OCI-LY7 (cell line): Measurements from ENCODE around the gene NCKAP5. TPM values are rescaled to one million over a fixed set of nuclear protein-coding genes. Genes with fewer than 3 reads are reported as not detected.

ENCODE experiments used
- BruUV-seq: library from RNA; stranded (reverse); fragments of 400-500 nt; replicated peaks from 2 replicates; lab custom pipeline; 2021; lab: Mats Ljungman, UMichigan
- CTCF ChIA-PET: fragments of 300-600 bp; sonication (Branson Sonifier 250); formaldehyde crosslinking; loops from one replicate; lab custom pipeline; 2022; ENCODE audit warnings: antibody characterized with exemption; ENCODE audit not compliant: unreplicated experiment; lab: Charles Lee
- POLR2A ChIA-PET: fragments of 300-600 bp; sonication (Branson Sonifier 250); formaldehyde crosslinking; loops from one replicate; lab custom pipeline; 2022; ENCODE audit warnings: antibody characterized with exemption; lab: Charles Lee
- DNase-seq: peaks from one replicate; pipeline ENCODE4 v3.0.0-alpha.2; 2015; ENCODE audit warnings: low spot score
- H2AFZ ChIP-seq: fragments of 200-600 bp; sonication (generic), shearing (Covaris generic); 2 replicates; pipeline ENCODE4 v1.6.1; 2014; ENCODE audit warnings: mild to moderate bottlenecking, antibody characterized with exemption, low read length, moderate library complexity
- H3K27ac ChIP-seq: fragments of 200-600 bp; sonication (generic); 2 replicates; pipeline ENCODE4 v1.5.1; 2014; ENCODE audit warnings: mixed run types, low read depth, mild to moderate bottlenecking, moderate library complexity, low read length, inconsistent platforms; ENCODE audit not compliant: poor library complexity, severe bottlenecking
- H3K36me3 ChIP-seq: fragments of 200-600 bp; sonication (generic); 2 replicates; pipeline ENCODE4 v1.6.1; 2014; ENCODE audit warnings: mild to moderate bottlenecking, antibody characterized with exemption, low read length, moderate library complexity, mixed read lengths; ENCODE audit not compliant: insufficient read depth
- H3K4me1 ChIP-seq: fragments of 200-600 bp; sonication (generic); 2 replicates; pipeline ENCODE4 v1.5.1; 2014; ENCODE audit warnings: mild to moderate bottlenecking, low read length; ENCODE audit not compliant: insufficient read depth, poor library complexity, severe bottlenecking
- H3K4me2 ChIP-seq: fragments of 200-600 bp; sonication (generic); 2 replicates; pipeline ENCODE4 v1.6.1; 2014; ENCODE audit warnings: mild to moderate bottlenecking, low read length
- H3K4me3 ChIP-seq: fragments of 200-600 bp; sonication (generic); 2 replicates; pipeline ENCODE4 v1.5.1; 2014; ENCODE audit warnings: mild to moderate bottlenecking, low read depth, low read length; ENCODE audit not compliant: poor library complexity, severe bottlenecking
- H3K79me2 ChIP-seq: fragments of 200-600 bp; sonication (generic); 2 replicates; pipeline ENCODE4 v1.6.1; 2016; ENCODE audit warnings: low read depth, mild to moderate bottlenecking, low read length, moderate library complexity, mixed read lengths; ENCODE audit not compliant: insufficient read depth
- H3K9me2 ChIP-seq: fragments of 200-600 bp; sonication (generic); 2 replicates; pipeline ENCODE4 v1.6.1; 2016; ENCODE audit warnings: mild to moderate bottlenecking, low read length, mixed read lengths; ENCODE audit not compliant: insufficient read depth
- H3K9me3 ChIP-seq: fragments of 200-600 bp; sonication (generic); 2 replicates; pipeline ENCODE4 v1.6.1; 2014; ENCODE audit warnings: mild to moderate bottlenecking, mixed run types, low read length, mixed read lengths
- H4K20me1 ChIP-seq: fragments of 200-600 bp; sonication (generic); 2 replicates; pipeline ENCODE4 v1.6.1; 2014; ENCODE audit warnings: mild to moderate bottlenecking, antibody characterized with exemption, low read length, moderate library complexity, mixed read lengths; ENCODE audit not compliant: insufficient read depth
- CTCF ChIP-seq: fragments of 200-600 bp; sonication (generic); conservative IDR thresholded peaks from 2 replicates; pipeline ENCODE4 v1.5.1; 2014; ENCODE audit warnings: mild to moderate bottlenecking, antibody characterized with exemption, low read length, moderate library complexity, mixed read lengths
- EZH2phosphoT487 ChIP-seq: fragments of 200-600 bp; sonication (generic); IDR thresholded peaks from 2 replicates; pipeline ENCODE4 v1.6.1; 2018; ENCODE audit warnings: low read depth, borderline replicate concordance, mild to moderate bottlenecking, mixed run types, antibody characterized with exemption, low read length, moderate library complexity, mixed read lengths
- intact Hi-C: fragments of 100-400 bp; cut with micrococcal nuclease; formaldehyde crosslinking; loops from one replicate; pipeline ENCODE4 v1.10.0; 2022; ENCODE audit not compliant: unreplicated experiment
- total RNA-seq, 2 experiments: library from RNA; depleted of rRNA in 1 of 2; stranded (reverse); fragments of >200 nt in 1 of 2; shearing (Covaris generic) in 1 of 2; gene quantifications; 2 replicates each; pipeline ENCODE4 v1.2.3, GENCODE V29; 2014 to 2022

The NCKAP5 gene
- total RNA-seq, 2 experiments from 2014 or later, result not detected

DNA sequence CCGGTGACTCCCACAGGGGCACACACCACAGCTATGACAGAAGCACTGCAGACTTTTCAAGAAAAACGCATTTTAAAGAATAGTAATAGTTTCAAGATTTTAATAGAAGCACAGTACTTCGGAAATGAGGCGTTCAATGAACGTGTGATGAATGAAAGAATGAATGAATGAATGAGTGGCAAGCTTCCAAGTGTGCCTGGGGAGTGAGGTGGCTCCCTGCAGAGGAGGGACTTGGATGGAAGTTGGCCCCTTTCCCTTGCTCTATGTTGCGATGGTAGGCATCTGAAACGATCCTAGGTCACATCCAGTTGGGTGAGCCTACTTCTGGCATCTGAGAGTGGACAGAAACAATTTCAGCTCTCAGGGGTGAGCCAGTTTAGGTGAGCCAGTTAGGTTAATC lies 65.6 kb downstream of the NCKAP5 start:
- POLR2A ChIA-PET, result no interaction called here
- H3K9me2 ChIP-seq, result no peaks in the 10 kb centered on the region
- CTCF ChIA-PET, result no interaction called here
- H3K4me2 ChIP-seq, result no peak overlapping the region
- no peak for DNase-seq
- H3K79me2 ChIP-seq, result no peaks in the 10 kb centered on the region
- H3K27ac ChIP-seq, result no peak overlapping the region
- no peak overlapping the region for H3K4me3 ChIP-seq
- no peaks in the 10 kb centered on the region for H4K20me1 ChIP-seq
- BruUV-seq, result no TSS peak
- intact Hi-C loops, result no loop called here
- no peaks in the 10 kb centered on the region for H3K36me3 ChIP-seq
- no peaks in the 10 kb centered on the region for H3K4me1 ChIP-seq
- H3K9me3 ChIP-seq, result no peaks in the 10 kb centered on the region
- no peak overlapping the region for H2AFZ ChIP-seq
- TF ChIP-seq EZH2phosphoT487 (no peak), CTCF (no peak)

DNA sequence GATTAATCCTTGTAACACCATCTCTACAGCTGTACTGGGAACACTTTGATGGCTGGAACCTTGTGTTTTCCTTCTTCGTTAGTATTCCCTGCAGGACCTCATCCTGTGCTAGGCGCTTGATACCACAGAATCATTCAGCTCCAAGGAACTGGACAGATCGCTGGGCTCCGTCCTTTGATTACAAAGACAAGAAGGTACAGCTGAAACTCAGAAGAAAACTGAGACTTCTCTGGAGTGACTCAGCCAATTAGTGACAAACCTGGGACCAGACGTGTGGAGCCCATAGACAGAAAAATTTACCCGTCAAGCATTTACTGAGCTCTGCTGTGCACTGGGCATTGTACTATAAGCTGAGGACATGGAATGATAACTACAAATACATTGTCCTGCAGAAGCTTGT lies 67.3 kb downstream of the NCKAP5 start:
- Histone ChIP-seq H2AFZ (no peak overlapping the region), H3K9me3 (no peaks in the 10 kb centered on the region), H3K9me2 (no peaks in the 10 kb centered on the region), H3K4me2 (no peak overlapping the region), H3K79me2 (no peaks in the 10 kb centered on the region), H3K4me3 (no peak overlapping the region), H4K20me1 (no peaks in the 10 kb centered on the region), H3K4me1 (no peaks in the 10 kb centered on the region), H3K27ac (no peak overlapping the region), H3K36me3 (no peaks in the 10 kb centered on the region)
- intact Hi-C loops, result no loop called here
- DNase-seq, result no peak
- CTCF ChIA-PET, result no interaction called here
- POLR2A ChIA-PET, result interaction anchor here (0.8 kb wide), 1 partner anchor 66 kb away, joined by 3 read pairs; no protein-coding TSS in a partner anchor
- no TSS peak for BruUV-seq
- TF ChIP-seq CTCF (no peak), EZH2phosphoT487 (no peak)

DNA sequence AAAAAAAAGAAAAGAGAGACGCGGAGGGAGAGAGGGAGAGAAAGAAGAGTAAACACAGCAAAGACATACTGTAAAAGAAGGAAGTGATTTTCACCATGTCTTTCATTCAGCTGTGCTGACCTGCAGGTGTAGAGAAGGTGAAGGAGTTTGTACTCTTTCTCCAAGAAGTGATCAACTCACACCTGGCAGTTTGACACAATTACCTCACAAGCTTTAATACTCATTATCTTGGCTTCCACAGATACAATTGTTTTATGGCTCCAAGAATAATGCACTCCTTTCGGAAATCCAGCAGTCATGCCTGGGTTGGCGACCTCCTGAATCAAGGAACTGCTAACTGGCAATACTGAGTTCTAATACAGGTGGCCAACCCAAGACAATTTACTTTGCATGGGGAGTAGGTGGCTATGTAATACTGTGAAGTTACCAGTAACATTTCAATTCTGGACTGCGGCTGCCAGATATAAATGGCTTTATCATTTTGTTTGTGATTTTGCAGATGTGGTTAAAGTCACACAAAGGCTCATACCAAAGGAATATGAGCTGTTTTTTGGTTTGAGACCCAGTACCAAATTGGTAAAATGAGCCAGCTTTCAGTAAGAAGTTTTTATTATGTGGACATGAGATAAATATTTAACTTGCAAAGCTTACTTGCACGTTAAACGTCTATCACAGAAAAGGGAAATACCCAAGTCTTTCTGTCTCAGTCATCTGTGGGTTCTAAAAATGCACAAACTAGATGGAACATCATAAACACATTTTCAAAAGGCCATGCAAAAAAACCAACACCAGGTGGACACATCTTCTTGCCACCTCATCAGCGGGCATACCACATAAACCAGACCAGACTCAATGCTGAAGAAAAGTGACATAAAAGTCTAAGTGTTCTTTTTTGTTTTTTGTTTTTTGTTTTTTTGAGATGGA lies 69.3 kb downstream of the NCKAP5 start:
- ChIA-PET POLR2A (no interaction called here), CTCF (no interaction called here)
- Histone ChIP-seq H2AFZ (no peak overlapping the region), H3K79me2 (no peaks in the 10 kb centered on the region), H3K4me2 (no peak overlapping the region), H3K4me3 (no peak overlapping the region), H3K9me2 (no peaks in the 10 kb centered on the region), H4K20me1 (no peaks in the 10 kb centered on the region), H3K4me1 (no peaks in the 10 kb centered on the region), H3K36me3 (no peaks in the 10 kb centered on the region), H3K9me3 (no peaks in the 10 kb centered on the region), H3K27ac (no peak overlapping the region)
- DNase-seq, result no peak
- BruUV-seq, result no TSS peak
- intact Hi-C loops, result no loop called here
- no peak for TF ChIP-seq CTCF
